Activated gamma-delta T cell treated with Interleukin-2 at 50 U/mL for 16 hours (primary cell): ENCODE measurements around the gene KLF4.
"Not testable (repeated sequence)": the region's sequence is repeated elsewhere in the genome, so short reads cannot be mapped to it uniquely, and the experiment has no call there.

Experiments used
- DNase-seq: peaks from one replicate; pipeline ENCODE4 v3.0.0-alpha.2; 2020

Gene KLF4

DNA sequence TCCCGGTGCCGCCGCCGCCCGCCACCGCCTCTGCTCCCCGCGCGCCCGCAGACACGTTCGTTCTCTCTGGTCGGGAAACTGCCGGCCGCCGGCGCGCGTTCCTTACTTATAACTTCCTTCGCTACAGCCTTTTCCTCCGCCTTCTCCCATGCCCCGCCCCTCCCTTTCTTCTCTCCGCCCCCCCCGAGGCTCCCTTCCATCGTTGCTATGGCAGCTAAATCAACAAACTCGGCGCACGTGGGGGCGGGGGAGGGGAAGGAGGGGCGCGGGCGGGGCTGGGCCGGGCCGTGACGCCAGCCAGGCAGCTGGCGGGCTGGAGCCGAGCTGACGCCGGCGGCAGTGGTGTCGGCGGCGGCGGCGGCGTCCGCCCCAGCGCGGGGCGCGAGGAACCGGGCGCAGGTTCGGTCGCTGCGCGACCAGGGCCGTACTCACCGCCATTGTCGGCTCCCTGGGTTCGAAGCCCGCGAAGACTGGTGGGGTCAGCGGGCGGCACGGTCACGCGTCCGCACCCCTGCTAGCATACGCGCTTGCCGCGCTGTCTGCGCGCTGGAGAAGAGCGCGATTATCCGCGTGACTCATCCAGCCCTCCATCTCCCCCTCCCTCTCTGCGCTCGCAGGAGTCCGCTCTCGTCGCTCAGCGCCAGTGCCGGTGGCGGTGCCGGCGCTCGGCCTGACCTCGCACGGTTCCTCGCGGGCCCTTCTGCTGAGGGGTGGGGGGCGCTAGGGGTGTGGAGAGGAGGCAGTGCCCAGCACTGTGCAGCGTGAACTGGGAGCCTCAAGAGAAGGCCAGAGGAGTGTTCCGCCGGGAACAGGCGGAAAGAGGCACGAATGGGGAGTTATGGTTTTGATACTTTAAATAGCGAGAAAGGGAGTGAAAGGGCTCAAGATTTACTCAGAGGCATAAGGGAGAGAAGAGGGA is at the start of gene KLF4:
TSS of gene KLF4 (minus strand) at position 83 of the 919 bp plus-strand sequence. CDS start 597 bp downstream, outside the sequence.
- DNase-seq = peak; percentile 34

DNA sequence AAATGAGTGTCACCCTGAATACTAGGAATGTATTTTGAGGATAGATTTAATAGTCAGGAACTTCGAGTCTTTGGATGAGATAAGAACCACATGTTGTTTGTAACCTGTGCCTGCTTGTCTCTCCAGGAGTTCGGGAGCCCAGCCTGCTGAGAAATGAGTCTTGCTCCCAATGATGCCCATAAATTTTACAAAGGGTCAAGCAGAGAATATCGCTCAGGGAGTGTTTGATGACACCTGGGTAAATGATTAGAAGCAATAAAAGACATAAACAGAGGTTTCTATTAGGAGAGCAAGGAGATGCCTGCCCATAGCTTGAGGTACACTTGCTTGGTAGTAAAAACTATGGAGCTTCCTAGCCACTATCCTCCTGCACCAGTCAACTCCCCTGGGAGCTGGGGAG is 46.9 kb upstream of the KLF4 start:
- no peak for DNase-seq

DNA sequence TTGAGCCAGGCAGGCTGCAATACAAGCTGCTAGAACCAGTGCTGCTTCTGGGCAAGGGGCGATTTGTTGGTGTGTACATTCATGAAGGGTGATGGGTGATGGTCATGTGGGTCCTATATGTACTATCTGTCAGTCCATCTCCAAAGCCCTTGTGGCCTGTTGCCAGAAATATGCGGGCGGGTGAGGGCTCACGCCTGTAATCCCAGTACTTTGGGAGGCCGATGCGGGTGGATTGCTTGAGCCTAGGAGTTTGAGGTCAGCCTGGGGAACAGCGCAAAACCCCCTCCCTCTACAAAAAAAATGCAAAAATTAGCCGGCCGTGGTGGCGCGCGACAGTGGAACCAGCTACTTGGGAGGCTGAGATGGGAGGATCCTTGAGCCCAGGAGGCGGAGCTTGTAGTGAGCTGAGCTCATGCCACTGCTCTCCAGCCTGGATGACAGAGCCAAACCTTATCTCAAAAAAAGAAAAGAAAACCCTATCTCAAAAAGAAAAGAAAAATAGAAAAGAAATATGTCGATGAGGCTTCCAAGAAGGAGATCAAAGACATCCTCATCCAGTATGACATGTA is 45.0 kb upstream of the KLF4 start:
- DNase-seq = no peak

DNA sequence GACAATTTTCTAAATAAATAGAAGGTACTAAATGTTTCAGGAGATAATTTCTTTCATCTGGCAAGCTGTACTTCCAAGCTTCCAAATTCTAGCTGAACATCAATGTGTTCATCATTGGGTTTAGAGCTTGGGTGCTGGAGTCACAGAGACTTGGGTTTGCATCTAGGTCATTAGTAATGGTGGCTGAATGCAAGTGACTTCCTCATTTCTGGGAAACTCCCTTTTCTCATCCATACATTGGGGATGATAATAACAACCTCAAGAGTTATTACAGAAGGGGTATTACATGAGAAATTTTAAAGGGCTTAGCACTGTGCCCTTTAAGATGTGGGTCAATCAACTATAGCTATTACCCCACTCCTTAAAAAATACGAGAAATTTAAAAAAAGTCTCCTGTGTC is 41.1 kb upstream of the KLF4 start:
- DNase-seq = no peak

DNA sequence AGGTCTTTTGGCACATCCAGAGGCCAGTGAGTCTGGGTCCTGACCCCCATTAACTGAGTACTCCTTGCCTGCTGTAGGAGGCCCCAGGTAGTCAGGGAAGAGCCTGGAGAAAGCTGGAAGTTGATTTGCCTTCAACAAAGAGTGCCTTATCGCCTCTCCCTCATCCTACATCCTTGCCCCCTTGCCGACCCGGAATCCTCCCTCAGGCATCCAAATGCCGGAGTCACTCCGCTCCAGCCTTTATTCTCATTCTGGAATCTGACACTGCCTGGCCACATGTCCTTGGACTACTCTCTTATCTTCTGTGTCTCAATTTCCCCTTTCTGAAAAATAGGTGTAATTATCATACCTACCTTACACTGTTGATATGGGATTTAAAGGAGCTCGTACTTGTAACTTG is 39.1 kb upstream of the KLF4 start:
- no peak for DNase-seq

DNA sequence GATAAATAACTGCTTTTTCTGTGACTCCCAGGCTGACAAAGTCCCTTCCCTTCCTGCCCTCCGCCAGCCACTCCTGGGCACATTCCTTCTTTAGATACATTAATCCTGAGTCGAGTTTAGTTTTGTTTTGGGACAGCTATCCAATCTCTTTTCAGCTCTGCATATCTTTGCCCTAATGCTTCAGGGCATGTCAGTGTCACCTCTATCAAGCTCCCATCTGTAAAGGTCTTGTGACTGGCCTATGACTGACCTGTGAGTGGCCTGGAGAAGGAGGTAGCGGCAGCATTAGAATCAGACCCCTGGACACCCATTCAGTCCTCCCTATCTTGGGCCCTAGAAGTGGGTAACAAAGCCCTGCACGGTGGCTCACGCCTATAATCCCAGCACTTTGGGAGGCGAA is 34.0 kb upstream of the KLF4 start:
- no peak for DNase-seq

DNA sequence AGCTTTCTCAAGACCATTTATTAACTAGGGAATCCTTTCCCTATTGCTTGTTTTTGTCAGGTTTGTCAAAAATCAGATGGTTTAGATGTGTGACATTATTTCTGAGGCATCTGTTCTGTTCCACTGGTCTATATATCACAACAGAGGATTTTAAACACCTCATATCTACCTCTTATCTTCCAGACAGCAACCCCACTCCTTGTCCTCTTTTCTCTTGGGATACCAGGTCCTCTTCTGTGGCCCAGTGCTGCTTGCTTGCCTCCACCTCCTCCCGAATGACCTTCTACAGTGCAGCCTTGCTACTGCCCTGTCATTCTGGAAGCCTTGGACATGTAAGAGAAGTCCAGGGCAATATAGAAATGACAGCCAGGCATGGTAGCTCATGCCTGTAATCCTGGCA is 30.6 kb upstream of the KLF4 start:
- no peak for DNase-seq

DNA sequence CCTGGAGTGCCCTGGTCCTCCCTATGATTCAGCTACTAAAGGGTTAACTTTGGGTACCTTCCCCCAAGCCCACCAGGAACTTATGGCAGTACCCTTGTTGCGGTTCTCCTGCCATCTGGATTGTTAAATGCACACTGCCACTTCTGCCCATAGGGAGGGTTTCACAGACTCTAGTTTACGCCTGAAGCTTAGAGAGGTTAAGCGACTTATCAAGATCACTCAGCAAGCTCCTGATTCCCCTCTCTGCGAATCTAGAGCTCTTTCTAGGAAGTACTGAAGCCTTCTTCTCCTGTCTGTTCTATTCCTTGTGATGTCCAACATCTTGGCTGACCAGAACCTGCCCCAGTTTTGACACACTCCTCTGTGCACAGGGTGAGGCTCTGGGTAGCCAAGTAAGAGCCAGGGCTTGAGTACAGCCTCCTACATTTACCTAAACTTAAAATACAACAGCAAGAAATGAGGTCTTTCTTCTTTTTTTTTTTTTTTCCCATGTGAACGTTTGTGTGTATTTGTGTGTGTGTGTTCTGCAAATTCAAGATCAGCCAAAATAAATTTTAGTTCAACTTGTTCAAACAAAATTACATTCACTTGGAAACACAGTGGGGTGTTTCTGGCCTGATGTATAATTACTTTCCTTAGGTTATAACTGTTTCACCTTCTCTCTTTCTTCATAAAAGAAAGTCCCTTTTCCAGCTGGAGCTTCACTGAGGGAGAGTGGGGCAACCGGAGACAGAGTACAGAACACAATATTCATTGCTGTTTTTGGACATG is 28.7 kb upstream of the KLF4 start:
- DNase-seq = no peak

DNA sequence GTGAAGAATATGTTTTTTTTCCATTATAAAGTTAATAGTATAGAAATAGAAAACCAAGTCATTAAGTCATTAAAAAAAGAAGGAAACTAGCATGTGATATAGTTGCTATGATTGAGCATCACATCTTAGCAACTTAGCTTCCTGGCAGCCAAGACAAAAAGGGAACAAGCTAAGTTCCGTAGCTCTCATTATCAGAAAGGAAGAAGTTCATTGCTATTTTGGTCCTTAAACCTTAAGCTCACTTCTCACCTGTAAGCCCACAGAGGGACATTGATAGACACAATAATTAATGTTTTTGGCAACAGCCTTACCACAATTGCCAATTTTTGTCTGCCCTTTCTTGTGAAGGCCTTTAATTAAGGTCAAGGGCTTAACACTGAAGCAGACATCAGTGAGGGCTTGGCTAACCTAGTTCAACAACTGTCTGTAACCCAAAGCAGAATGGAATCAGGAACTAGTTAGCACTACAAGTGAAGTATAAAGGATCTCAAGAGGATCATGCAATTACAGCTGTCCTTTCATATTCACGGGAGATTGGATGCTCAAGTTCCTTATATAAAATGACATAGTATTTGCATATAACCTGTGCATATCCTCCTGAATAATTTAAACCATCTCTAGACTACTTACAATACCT is 24.0 kb upstream of the KLF4 start:
- DNase-seq = no peak

DNA sequence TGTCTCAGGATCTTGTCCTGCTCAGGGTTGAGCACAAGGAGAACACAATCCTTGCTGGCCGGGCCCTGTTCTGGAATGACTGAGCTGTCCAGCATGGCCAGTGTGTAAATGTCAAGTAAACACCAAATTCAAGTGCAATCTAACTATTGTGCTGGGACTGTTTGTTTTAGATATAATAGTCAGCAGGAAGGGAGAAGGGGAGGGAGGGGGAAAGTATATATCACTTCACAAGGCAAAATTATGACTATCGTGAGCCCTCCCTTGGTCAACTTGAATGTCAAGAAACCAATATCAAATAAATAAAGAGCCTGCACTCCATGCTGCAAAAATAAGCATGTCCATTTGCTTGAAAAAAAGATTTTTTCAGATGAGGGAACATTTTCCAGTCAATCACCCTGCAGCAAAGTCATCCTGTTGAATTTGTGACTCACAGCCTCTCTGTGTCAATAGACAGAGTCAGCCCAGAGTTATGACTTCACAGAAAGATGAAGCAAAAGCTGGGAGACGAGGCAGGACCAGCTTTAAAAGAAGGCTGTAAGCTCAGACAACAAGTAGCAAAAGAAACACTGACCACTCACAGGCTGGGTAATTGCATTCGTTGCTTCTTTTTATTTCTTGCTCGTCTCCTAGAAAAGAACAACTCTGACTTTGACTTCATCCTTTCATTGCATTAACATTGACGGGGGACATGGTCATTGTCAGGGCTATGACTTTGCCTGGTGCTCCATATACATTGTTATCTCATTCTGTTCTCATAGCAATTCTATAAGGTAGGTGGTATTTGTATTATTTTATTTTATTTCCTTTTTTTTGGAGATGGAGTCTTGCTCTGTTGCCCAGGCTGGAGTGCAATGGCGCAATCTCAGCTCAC is 15.3 kb upstream of the KLF4 start:
- no peak for DNase-seq

DNA sequence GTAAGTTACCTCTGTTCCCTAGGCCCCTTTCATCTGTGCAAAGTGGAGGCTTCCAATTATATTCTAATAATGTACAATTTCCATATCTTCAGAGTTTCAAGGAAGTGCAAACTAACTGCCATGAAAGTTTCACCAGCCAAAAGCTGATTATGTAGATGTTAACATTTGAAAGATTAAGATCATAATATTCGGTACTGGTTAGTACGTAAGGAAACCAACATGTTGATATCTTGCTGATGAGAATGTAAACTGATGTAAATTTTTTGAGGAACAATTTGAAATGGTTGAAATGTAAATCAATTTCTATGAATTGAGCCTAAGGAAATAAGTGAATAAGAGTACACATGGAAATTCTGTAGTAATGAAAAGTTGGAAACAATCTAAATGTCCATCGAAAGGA is 12.9 kb upstream of the KLF4 start:
- no peak for DNase-seq

DNA sequence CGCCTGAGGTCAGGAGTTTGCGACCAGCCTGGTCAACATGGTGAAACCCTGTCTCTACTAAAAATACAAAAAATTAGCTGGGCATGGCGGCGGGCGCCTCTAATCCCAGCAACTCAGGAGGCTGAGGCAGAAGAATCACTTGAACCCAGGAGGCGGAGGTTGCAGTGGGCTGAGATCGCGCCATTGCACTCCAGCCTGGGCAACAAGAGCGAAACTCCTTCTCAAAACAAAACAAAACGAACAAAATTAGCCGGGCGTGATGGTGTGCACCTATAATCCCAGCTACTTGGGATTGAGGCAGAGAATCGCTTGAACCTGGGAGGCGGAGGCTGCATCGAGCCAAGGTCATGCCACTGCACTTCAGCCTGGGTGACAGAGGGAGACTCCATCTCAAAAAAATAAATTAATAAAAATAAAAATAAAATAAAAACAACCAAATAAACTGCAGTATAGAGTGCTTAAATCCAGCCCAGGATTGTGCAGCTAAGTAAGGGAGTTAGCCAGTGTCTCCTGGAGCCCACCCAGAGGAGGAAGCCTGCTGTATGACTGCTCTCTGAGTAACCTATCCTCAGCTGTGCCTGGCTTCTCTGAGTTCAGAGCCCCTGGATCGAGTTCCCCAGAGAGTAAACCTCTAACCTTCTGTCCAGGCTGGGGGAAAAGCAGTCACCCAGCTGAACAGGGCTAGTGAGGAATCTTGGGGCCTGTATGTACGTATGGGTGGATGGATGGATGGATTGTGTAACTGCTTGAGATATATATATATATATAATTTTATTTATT is 11.0 kb upstream of the KLF4 start:
- not testable (repeated sequence) for DNase-seq

DNA sequence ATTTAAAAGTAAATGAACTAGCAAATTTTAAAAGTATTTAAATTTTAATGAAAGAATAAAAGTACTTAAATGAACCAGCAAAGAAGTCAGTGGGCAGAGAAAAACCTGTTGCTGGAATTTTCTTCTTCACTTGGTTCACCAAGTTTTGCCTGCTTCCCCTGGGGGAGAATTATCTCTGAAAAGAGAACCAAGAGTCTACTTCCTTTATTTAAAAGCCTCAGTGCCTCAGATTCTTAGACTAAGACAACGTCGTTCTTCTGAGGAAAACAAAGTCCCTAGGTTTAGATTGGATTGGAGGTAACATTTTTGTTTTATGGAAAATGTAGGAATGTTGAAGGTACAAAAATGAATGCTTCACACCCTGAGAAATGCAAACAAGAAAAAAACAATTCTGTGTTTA is 7.4 kb upstream of the KLF4 start:
- no peak for DNase-seq

DNA sequence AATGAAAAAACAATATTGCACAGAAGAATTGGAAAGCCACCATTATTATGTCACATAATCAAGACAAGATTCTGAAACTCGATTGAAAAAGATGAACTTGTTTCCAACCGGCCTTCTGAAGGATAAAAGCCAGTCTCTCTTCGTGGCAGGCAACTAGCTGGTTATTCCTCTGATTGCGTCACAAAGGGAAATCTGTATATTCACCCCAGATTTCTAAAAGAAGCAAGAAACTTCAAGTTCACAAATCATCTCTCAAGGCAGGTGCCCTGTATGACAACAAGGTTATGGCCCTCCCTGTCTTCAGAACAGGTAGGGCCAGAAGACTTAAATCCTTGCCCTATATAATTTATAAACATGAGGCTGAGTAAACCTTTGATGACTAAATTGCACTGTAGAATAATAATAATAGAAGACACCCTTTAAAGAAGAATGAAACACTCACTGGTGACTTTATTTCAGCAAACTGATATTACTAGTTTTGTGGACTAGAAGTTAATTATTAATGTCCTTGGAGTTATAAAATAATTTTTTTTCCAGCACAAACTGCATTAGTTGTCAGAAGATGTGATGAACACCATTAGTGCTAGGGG is 2.9 kb upstream of the KLF4 start:
- DNase-seq = no peak

DNA sequence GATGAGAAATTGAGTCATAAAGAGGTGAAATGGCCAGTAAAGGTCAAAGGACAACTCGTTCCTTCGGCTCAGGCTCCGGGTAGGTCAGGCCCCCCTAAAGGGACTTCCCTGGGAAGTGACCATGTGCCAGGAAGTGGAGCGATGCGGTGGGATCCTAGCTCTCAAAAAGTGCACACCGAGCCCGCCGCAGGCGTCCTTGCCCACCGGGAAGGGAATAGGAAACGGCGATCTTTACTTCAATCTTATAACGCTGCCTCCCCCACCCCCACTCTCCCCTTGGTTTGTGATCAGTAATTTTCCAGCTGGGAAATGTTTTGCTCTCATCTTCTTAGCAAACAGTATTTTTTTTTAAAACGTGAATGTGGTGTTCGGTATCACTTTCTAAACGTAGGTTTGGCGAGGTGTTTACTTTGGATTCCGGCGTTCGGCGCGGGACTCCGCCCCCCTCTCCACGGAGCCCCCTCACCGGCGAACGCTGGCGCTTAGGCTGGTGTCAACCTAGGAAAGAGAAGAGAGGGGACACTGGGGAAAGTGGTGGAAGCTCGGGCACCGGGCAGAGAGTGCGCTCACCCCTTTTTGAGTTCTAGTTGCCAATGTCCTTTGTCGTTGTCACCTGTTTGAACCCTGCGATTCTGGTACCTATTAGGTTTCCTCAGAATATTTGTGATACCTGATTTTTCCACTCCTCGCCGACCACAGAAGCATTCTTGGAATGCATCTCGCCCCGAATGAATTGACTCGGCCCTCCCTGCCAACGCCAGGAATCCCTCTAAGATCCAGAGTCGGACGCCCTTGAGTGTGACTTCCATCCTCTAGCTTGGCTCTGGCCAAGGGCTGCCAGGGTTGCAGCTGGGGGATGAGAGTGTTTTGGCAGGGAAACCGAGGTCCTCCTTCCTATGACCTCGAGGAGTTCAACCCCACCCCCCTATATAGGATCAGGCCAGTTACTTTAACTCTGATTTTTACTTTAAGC is 1.8 kb upstream of the KLF4 start:
- DNase-seq = no peak

DNA sequence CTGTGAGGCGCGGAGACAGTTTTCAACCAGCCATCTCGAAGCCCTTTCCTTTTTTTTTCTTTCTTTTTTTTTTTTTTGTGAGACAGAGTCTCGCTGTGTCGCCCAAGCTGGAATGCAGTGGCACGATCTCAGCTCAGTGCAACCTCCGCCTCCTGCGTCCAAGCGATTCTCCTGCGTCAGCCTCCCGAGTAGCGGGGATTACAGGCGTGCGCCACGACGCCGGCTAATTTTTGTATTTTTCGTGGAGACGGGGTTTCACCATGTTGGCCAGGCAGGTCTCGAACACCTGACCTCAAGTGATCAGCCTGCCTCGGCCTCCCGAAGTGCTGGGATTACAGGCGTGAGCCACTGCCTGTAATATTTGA is 1.0 kb upstream of the KLF4 start:
- not testable (repeated sequence) for DNase-seq

DNA sequence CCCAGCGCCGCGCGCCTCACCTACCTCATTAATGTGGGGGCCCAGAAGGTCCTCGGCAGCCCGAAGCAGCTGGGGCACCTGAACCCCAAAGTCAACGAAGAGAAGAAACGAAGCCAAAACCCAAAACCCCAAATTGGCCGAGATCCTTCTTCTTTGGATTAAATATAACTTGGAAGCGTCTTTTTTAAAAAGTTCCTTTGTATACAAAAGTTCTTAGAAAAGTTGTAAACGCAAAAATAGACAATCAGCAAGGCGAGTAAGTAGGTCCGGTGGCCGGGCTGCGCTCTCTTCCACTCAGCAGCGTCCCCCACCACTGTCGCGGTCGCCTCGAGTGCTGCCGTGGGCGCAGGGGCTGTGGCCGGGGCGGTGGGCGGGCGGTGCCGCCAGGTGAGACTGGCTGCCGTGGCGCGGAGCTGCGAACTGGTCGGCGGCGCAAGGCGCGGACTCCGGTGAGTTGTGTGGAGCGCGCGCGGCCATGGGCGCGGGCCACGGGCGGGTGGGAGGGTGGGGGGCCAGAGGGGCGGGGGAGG is 360 bp downstream of the KLF4 start:
- DNase-seq = no peak

DNA sequence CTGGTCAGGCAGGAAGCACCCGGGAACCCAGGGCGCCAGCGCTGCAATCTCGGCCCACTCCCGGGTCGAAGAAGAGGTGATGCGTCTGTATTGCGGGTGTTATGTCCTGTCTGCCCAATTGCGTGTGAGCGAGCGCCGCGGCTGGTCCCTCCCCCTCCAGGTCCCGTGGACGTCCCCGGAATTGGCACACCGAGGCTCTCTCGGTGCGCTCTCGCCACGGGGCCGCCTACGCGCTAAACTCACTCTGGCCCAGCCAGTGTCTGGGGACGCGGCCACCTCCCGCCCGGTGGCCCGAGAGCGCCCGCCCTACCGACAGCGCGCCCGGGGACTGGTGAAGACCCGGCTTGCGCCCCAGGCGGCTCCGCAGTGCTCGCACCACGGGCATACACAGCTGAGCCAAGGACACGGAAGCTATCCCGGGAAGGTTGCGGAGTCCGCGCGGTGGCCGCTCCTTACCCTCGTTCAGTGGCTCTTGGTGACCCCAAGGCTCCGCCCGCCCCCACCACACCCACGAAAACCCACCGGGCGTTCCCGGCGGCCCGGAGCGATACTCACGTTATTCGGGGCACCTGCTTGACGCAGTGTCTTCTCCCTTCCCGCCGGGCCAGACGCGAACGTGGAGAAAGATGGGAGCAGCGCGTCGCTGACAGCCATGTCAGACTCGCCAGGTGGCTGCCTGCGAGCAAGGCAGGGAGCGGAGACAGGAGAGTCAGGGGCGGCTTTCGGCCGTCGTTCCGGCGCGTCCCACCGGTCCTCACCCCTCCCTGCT is 1.0 kb downstream of the KLF4 start:
- no peak for DNase-seq
